Mononuclear cell (primary cell): ENCODE data around the gene HMGXB4. TPM values are rescaled to one million over a fixed set of nuclear protein-coding genes. Genes with fewer than 3 reads are reported as not detected.

Experiments used
- H3K27me3 ChIP-seq: 2 replicates; pipeline ENCODE4 v1.6.0; 2011; ENCODE audit warnings: low read length, control low read depth; ENCODE audit not compliant: insufficient read depth
- H3K4me1 ChIP-seq: 2 replicates; pipeline ENCODE4 v1.5.1; 2011; ENCODE audit warnings: mild to moderate bottlenecking, low read length, control low read depth; ENCODE audit not compliant: insufficient read depth
- H3K4me3 ChIP-seq: 2 replicates; pipeline ENCODE4 v1.5.1; 2011; ENCODE audit warnings: mild to moderate bottlenecking, low read length, moderate library complexity
- H3K9me3 ChIP-seq: 2 replicates; pipeline ENCODE4 v1.5.1; 2011; ENCODE audit warnings: low read depth, mild to moderate bottlenecking, control low read depth, low read length
- total RNA-seq: library from RNA; depleted of rRNA; stranded (reverse); fragments of >200 nt; gene quantifications from one replicate; pipeline ENCODE4 v1.2.3, GENCODE V29; 2012

The HMGXB4 gene
- total RNA-seq, 1 donor = 35.1 TPM

GRCh38 chr22:35312198-35313059 lies 55.1 kb downstream of the HMGXB4 start:
- Histone ChIP-seq H3K27me3 (no peaks in the 10 kb centered on the region), H3K4me1 (peaks cover 50% of the 10 kb centered on the region), H3K9me3 (no peaks in the 10 kb centered on the region), H3K4me3 (no peak overlapping the region)

GRCh38 chr22:35313311-35314121 lies 56.2 kb downstream of the HMGXB4 start:
- H3K4me1 ChIP-seq = peaks cover 39% of the 10 kb centered on the region
- H3K9me3 ChIP-seq = no peaks in the 10 kb centered on the region
- H3K27me3 ChIP-seq = no peaks in the 10 kb centered on the region
- no peak overlapping the region for H3K4me3 ChIP-seq

- H3K27me3 ChIP-seq = no peaks in the 10 kb centered on the region
- H3K4me3 ChIP-seq = no peak overlapping the region
- peaks cover 31% of the 10 kb centered on the region for H3K4me1 ChIP-seq
- H3K9me3 ChIP-seq = no peaks in the 10 kb centered on the region
Measured at GRCh38 chr22:35314161-35314942, 57.1 kb downstream of the HMGXB4 start.

GRCh38 chr22:35315141-35315854 lies 58.0 kb downstream of the HMGXB4 start:
- Histone ChIP-seq H3K4me3 (no peak overlapping the region), H3K27me3 (no peaks in the 10 kb centered on the region), H3K4me1 (peaks cover 25% of the 10 kb centered on the region), H3K9me3 (no peaks in the 10 kb centered on the region)

GRCh38 chr22:35315855-35316745 lies 58.8 kb downstream of the HMGXB4 start:
- Histone ChIP-seq H3K4me3 (no peak overlapping the region), H3K4me1 (peaks cover 20% of the 10 kb centered on the region), H3K27me3 (no peaks in the 10 kb centered on the region), H3K9me3 (no peaks in the 10 kb centered on the region)

- Histone ChIP-seq H3K9me3 (no peaks in the 10 kb centered on the region), H3K4me3 (no peak overlapping the region), H3K27me3 (no peaks in the 10 kb centered on the region), H3K4me1 (peaks cover 13% of the 10 kb centered on the region)
Measured at GRCh38 chr22:35316751-35317150, 59.5 kb downstream of the HMGXB4 start.

GRCh38 chr22:35317680-35318290 lies 60.5 kb downstream of the HMGXB4 start:
- H3K4me1 ChIP-seq = peaks cover 7% of the 10 kb centered on the region
- no peaks in the 10 kb centered on the region for H3K27me3 ChIP-seq
- no peak overlapping the region for H3K4me3 ChIP-seq
- no peaks in the 10 kb centered on the region for H3K9me3 ChIP-seq

- peaks cover 7% of the 10 kb centered on the region for H3K4me1 ChIP-seq
- H3K27me3 ChIP-seq = no peaks in the 10 kb centered on the region
- no peak overlapping the region for H3K4me3 ChIP-seq
- H3K9me3 ChIP-seq = no peaks in the 10 kb centered on the region
Measured at GRCh38 chr22:35318346-35319215, 61.3 kb downstream of the HMGXB4 start.

GRCh38 chr22:35319244-35319985 lies 62.1 kb downstream of the HMGXB4 start:
- Histone ChIP-seq H3K4me1 (peaks cover 7% of the 10 kb centered on the region), H3K27me3 (no peaks in the 10 kb centered on the region), H3K4me3 (no peak overlapping the region)

GRCh38 chr22:35322126-35322525 lies 64.8 kb downstream of the HMGXB4 start:
- H3K4me1 ChIP-seq = peaks cover under 1% of the 10 kb centered on the region
- H3K4me3 ChIP-seq = no peak overlapping the region
- no peaks in the 10 kb centered on the region for H3K9me3 ChIP-seq
- no peaks in the 10 kb centered on the region for H3K27me3 ChIP-seq

More at GRCh38 chr22:35319244-35319985, 62.1 kb downstream of the HMGXB4 start:
- no peaks in the 10 kb centered on the region for H3K9me3 ChIP-seq

GRCh38 chr22:35322893-35323292 lies 65.6 kb downstream of the HMGXB4 start:
- H3K27me3 ChIP-seq = no peaks in the 10 kb centered on the region
- no peaks in the 10 kb centered on the region for H3K9me3 ChIP-seq
- H3K4me3 ChIP-seq = no peak overlapping the region
- peaks cover 8% of the 10 kb centered on the region for H3K4me1 ChIP-seq

GRCh38 chr22:35323305-35323704 lies 66.0 kb downstream of the HMGXB4 start:
- H3K4me3 ChIP-seq = no peak overlapping the region

More at GRCh38 chr22:35323305-35323704, 66.0 kb downstream of the HMGXB4 start:
- no peaks in the 10 kb centered on the region for H3K9me3 ChIP-seq
- H3K27me3 ChIP-seq = no peaks in the 10 kb centered on the region
- H3K4me1 ChIP-seq = peaks cover 13% of the 10 kb centered on the region
